K562 (cell line): ENCODE measurements around the gene PSMA1.

Source experiments
- CTCF ChIP-seq, 3 experiments: IDR thresholded peaks in 2 of 3; conservative IDR thresholded peaks in 1 of 3; 2 replicates each; pipeline ENCODE4 v1.5.1; 2011 to 2012; ENCODE audit warnings: low read length in 3 of 3, mild to moderate bottlenecking in 3 of 3, control low read depth in 2 of 3, improper control_type of control experiment in 1 of 3, inconsistent platforms in 1 of 3, low read depth in 1 of 3, mixed read lengths in 1 of 3, moderate library complexity in 1 of 3; ENCODE audit not compliant: insufficient read depth in 2 of 3
- FOSL1 ChIP-seq: fragments of 200-800 bp; sonication (Bioruptor generic); conservative IDR thresholded peaks from 2 replicates; pipeline ENCODE4 v1.6.1; 2016; ENCODE audit warnings: missing genetic modification characterization, missing compliant biosample characterization
- JUND ChIP-seq, 2 experiments: IDR thresholded peaks; 2 replicates in 1 of 2; 3 replicates in 1 of 2; pipeline ENCODE4 v1.6.1; 2011; ENCODE audit warnings: borderline replicate concordance in 2 of 2, low read depth in 2 of 2, low read length in 2 of 2, improper control_type of control experiment in 1 of 2, missing biosample characterization in 1 of 2, missing genetic modification characterization in 1 of 2, missing genetic modification reagents in 1 of 2

GRCh38 chr11:14538926-14539554 is 18.9 kb upstream of the PSMA1 start:
- TF ChIP-seq JUND (IDR thresholded peaks at IDR 0.05; ENCODE audit: borderline replicate concordance, low read depth, low read length) = no peak
- no peak for TF ChIP-seq JUND (tag; IDR thresholded peaks at IDR 0.05; ENCODE audit: borderline replicate concordance, low read depth, low read length)
- TF ChIP-seq FOSL1 = no peak
- TF ChIP-seq CTCF (IDR thresholded peaks at IDR 0.05 in 2 of 3, conservative IDR thresholded peaks at IDR 0.05 in 1 of 3; ENCODE audit: insufficient read depth in 2 of 3, low read depth in 1 of 3, low read length in 3 of 3) = no peak
